ENCODE measurements around the gene E2F1. TPM values are rescaled to one million over a fixed set of nuclear protein-coding genes. Genes with fewer than 3 reads are reported as not detected.

Gene E2F1
- total and polyA plus RNA-seq, 2 of the 4 experiments (the other 2 are of a cell fraction), result 10.9 to 14.0 TPM

DNA sequence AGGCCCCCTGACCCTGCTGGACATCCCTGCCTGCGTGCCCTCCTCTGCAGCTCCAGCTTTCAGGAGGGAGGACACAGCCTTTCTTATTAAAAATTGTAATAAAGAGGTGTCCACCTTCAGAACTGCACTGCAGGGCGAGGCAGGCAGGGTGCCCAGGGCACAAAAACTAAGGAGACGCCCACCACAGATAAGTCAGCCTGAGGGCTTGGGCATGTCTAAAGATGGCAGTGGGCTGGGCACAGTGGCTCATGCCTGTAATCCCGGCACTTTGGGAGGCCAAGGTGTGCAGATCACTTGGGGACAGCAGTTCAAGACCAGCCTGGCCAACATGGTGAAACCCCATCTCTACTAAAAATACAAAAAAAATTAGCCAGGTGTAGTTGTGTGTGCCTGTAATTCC lies 31.0 kb downstream of the E2F1 start:
- Histone ChIP-seq H3K9me3 (ENCODE audit: control insufficient read depth, insufficient read depth, low read length) (no peaks in the 10 kb centered on the region), H4K5ac (ENCODE audit: low read depth, low read length) (no peak overlapping the region), H3K9ac (ENCODE audit: low read depth, low read length) (no peak overlapping the region), H3K27ac (ENCODE audit: insufficient read depth, low read length) (no peak overlapping the region), H2AFZ (replicated peaks; ENCODE audit: low read length, poor library complexity) (no peak overlapping the region), H3K4me2 (ENCODE audit: low read depth, low read length) (no peak overlapping the region), H2AK9ac (replicated peaks; ENCODE audit: low read depth, low read length, poor library complexity) (no peak overlapping the region), H3K36me3 (ENCODE audit: control insufficient read depth, insufficient read depth, low read length) (peaks cover 19% of the 10 kb centered on the region; the same call in 1 of the 2 replicates), H2BK120ac (ENCODE audit: low read depth, low read length) (no peak overlapping the region), H2BK5ac (ENCODE audit: low read depth, low read length, poor library complexity, severe bottlenecking) (no peak overlapping the region), H2BK20ac (ENCODE audit: low read depth, low read length) (no peak overlapping the region), H4K91ac (ENCODE audit: insufficient read depth, low read depth, low read length) (no peak overlapping the region), H4K20me1 (ENCODE audit: insufficient read depth, low read length) (no peaks in the 10 kb centered on the region), H3K4me1 (ENCODE audit: control insufficient read depth, insufficient read depth, low read length) (no peaks in the 10 kb centered on the region; the same call in 1 of the 2 replicates), H3K18ac (ENCODE audit: low read depth, low read length) (no peak overlapping the region), H3K23ac (ENCODE audit: low read depth, low read length) (no peak overlapping the region), H3K79me1 (ENCODE audit: low read depth in 1 of 2, low read length in 2 of 2) (no peaks in the 10 kb centered on the region), H3K9me1 (ENCODE audit: insufficient read depth, low read length) (no peaks in the 10 kb centered on the region), H3K56ac (ENCODE audit: extremely low read depth, insufficient read depth, low read length) (no peak overlapping the region), H2AK5ac (ENCODE audit: low read depth, low read length) (no peak overlapping the region), H3K4me3 (ENCODE audit: insufficient read depth, low read depth, low read length) (no peak overlapping the region), H3K4ac (ENCODE audit: low read depth, low read length) (no peak overlapping the region), H4K8ac (ENCODE audit: low read depth in 2 of 2, low read length in 2 of 2) (no peak overlapping the region), H2BK15ac (ENCODE audit: low read depth, low read length) (no peak overlapping the region), H3K14ac (replicated peaks; ENCODE audit: low read depth, low read length) (no peak overlapping the region), H3K27me3 (ENCODE audit: control insufficient read depth, insufficient read depth, low read length) (no peaks in the 10 kb centered on the region)
- intact Hi-C loops (cut with micrococcal nuclease) (no loop called here), in situ Hi-C loops (cut with MboI; ENCODE audit: low sequenced_read_pairs) (no loop called here), dilution Hi-C loops (cut with HindIII; ENCODE audit: low sequenced_read_pairs, unreplicated experiment) (no loop called here)
- TF ChIP-seq CEBPB (IDR thresholded peaks at IDR 0.05; ENCODE audit: low read depth, low read length) (no peak), SMC3 (IDR thresholded peaks at IDR 0.05; ENCODE audit: low read depth, low read length) (no peak), RFX5 (IDR thresholded peaks at IDR 0.05; ENCODE audit: low read depth, low read length) (no peak), MAFK (IDR thresholded peaks at IDR 0.05; ENCODE audit: low read depth, low read length) (no peak), FOS (IDR thresholded peaks at IDR 0.05; ENCODE audit: low read depth, low read length) (no peak), MXI1 (IDR thresholded peaks at IDR 0.05; ENCODE audit: borderline replicate concordance, low read depth, low read length) (no peak), POLR2A (IDR thresholded peaks at IDR 0.05; ENCODE audit: low read depth, low read length) (no peak), NFE2L2 (IDR thresholded peaks at IDR 0.05; ENCODE audit: low read depth, low read length) (no peak), RAD21 (IDR thresholded peaks at IDR 0.05; ENCODE audit: low read length) (no peak), RCOR1 (IDR thresholded peaks at IDR 0.05; ENCODE audit: insufficient replicate concordance, low read length) (no peak), BHLHE40 (IDR thresholded peaks at IDR 0.05; ENCODE audit: low read depth, low read length) (no peak), MAZ (IDR thresholded peaks at IDR 0.05; ENCODE audit: borderline replicate concordance, low read depth, low read length) (no peak), CHD1 (IDR thresholded peaks at IDR 0.05; ENCODE audit: low read depth, low read length) (no peak)
- TF ChIP-seq, protein P1, sequence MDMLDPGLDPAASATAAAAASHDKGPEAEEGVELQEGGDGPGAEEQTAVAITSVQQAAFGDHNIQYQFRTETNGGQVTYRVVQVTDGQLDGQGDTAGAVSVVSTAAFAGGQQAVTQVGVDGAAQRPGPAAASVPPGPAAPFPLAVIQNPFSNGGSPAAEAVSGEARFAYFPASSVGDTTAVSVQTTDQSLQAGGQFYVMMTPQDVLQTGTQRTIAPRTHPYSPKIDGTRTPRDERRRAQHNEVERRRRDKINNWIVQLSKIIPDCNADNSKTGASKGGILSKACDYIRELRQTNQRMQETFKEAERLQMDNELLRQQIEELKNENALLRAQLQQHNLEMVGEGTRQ (IDR thresholded peaks at IDR 0.05; ENCODE audit: low read depth, low read length), result no peak
- TF ChIP-seq, protein P2, sequence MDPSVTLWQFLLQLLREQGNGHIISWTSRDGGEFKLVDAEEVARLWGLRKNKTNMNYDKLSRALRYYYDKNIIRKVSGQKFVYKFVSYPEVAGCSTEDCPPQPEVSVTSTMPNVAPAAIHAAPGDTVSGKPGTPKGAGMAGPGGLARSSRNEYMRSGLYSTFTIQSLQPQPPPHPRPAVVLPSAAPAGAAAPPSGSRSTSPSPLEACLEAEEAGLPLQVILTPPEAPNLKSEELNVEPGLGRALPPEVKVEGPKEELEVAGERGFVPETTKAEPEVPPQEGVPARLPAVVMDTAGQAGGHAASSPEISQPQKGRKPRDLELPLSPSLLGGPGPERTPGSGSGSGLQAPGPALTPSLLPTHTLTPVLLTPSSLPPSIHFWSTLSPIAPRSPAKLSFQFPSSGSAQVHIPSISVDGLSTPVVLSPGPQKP (IDR thresholded peaks at IDR 0.05; ENCODE audit: borderline replicate concordance, low read depth, low read length), result no peak
- TF ChIP-seq, protein P3, sequence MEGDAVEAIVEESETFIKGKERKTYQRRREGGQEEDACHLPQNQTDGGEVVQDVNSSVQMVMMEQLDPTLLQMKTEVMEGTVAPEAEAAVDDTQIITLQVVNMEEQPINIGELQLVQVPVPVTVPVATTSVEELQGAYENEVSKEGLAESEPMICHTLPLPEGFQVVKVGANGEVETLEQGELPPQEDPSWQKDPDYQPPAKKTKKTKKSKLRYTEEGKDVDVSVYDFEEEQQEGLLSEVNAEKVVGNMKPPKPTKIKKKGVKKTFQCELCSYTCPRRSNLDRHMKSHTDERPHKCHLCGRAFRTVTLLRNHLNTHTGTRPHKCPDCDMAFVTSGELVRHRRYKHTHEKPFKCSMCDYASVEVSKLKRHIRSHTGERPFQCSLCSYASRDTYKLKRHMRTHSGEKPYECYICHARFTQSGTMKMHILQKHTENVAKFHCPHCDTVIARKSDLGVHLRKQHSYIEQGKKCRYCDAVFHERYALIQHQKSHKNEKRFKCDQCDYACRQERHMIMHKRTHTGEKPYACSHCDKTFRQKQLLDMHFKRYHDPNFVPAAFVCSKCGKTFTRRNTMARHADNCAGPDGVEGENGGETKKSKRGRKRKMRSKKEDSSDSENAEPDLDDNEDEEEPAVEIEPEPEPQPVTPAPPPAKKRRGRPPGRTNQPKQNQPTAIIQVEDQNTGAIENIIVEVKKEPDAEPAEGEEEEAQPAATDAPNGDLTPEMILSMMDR (conservative IDR thresholded peaks at IDR 0.05; ENCODE audit: low read depth, low read length), result no peak
- WGBS, 2 experiments (ENCODE audit: extremely low coverage in 2 of 2, insufficient read length in 1 of 2), result 80% methylated on average over 1 of the region's 4 CpGs; no CpG with 5 or more reads in 1 of the 2 experiments
- CTCF ChIA-PET, result no interaction called here
- POLR2A ChIA-PET (ENCODE audit: unreplicated experiment), result no interaction called here
- no peak for ATAC-seq (ENCODE audit: low read depth)
- no peak for DNase-seq
- BruUV-seq (replicated peaks), result no TSS peak
